Measurements from ENCODE around the gene CYCS.

CYCS gene

DNA sequence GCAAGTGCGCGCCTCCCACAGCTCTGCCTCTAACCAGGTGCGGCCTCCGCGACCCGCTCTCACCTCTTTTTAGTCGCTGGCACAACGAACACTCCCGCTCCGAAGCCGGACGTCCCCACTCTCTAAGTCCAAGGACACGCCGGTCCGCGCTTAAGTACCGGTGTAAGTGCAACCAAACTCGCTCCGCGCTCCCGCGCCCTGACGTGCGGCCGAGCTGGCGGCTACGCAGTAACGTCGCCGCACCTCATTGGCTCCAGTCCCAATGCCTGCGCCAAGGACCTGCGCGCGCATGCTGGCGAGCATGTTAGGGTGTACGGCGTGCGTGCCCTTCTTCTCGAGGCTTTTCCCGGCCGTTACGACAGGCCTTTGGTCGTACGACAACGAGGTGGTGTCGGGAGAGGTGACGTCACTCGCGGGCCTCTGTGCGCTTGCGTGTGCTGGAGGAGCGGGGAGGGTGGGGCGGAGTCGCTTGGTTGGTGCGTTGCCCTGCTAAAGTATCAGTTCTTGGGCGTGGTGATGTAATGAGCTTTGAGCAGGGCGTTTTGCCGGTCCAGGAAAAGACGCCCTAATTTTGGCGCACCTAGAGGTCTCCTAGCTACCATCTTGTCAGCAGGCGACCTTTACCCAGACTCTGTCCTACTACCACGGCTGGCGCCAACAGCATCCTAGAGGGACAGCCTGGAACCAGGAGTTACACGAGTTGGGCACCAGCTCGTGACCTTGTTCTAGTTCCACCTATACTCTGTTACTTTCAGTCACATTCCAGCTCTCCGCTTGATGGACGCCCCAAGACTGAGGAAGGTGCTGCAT, at the start of gene CYCS:
Gene CYCS (minus strand): TSS at position 124 of the 810 bp plus-strand sequence. CDS start 1,141 bp downstream, outside the sequence.
- DNase-seq = peak; percentile 100

DNA sequence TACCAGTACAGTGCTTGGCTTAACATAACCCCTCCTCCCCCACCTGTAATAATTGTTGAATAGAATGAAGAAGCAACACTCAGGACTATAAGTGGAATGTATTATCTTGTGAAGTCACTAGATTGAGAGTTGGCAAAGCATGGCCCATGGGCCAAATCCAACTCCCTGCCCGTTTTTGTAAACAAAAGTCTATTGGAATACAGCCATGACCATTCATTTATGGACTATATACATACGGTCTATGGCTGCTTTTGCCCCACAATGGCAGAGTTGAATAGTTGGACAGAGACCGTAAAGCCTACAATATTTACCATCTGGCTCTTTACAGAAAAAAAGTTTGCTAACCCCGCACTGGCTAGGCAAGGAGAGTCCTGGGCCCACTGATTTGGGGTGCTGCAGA, 48.1 kb upstream of the CYCS start:
- no peak for DNase-seq

DNA sequence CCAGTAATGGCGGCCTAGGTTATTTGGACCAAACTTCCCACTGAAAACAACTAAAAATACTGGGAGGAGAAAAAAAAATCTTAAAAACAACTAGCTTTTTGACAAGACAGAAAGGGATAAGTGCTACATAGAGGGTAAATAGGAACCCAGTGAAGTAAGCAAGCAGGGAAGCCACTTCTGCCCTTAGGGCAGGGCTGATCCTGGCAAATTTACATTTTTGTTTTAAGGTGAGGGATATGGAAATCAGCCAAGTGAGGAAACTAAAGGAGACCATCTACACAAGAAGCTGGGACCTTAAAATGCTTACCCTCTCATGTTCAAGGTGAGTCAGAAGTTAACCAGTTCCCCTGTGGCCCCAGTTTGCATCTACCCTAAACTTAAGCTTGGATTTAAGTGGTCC, 46.5 kb upstream of the CYCS start:
- DNase-seq = no peak

- no peak for DNase-seq
Observed at GRCh38 chr7:25171071-25171470, 46.0 kb upstream of the CYCS start.

GRCh38 chr7:25169683-25170082, 44.6 kb upstream of the CYCS start:
- no peak for DNase-seq

DNA sequence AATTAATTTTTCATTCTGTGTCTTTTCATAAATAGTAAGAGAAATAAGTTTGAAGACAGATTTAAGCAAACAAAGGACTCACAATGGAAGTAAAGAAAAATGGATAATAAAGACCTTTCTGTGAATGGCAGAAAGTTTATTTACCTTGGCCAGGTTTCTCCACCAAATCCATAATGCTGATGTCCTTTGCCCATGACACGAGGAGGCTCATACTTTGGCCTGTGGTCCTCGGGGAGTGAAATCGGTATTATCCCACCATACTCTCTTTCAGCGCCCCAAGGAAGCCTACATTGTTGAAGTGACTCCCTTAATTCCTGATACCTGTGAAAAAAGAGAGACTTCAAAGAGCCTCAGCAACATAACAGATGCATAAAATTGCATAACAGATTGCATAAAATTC, 43.1 kb upstream of the CYCS start:
- DNase-seq = no peak

GRCh38 chr7:25167262-25167843, 42.3 kb upstream of the CYCS start:
- no peak for DNase-seq

DNA sequence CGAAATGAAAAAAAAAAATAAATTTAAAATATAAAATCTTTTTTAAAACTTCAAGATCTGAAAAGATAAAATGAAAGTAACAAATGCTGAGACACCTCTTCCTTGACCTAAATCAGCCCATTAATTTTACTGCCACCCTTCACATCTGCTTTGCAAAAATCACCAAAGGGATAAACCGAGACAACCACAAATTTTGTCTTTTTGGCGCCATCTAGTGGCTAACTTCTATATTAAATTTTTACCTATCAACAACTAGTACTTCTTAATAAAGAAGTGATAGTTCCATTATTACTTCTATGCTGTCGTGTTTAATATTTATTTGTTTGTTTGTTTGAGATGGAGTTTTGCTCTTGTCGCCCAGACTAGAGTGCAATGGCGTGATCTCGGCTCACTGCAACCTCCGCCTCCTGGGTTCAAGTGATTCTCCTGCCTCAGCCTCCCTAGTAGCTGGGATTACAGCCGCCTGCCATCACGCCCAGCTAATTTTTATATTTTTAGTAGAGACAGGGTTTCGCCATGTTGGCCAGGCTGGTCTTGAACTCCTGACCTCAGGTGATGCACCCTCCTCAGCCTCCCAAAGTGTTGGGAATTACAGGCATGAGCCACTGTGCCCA, 35.0 kb upstream of the CYCS start:
- DNase-seq = peak in 1 of 2 donors; percentile 76

GRCh38 chr7:25158966-25159365, 33.9 kb upstream of the CYCS start:
- no peak for DNase-seq

GRCh38 chr7:25151773-25152172, 26.7 kb upstream of the CYCS start:
- no peak for DNase-seq

DNA sequence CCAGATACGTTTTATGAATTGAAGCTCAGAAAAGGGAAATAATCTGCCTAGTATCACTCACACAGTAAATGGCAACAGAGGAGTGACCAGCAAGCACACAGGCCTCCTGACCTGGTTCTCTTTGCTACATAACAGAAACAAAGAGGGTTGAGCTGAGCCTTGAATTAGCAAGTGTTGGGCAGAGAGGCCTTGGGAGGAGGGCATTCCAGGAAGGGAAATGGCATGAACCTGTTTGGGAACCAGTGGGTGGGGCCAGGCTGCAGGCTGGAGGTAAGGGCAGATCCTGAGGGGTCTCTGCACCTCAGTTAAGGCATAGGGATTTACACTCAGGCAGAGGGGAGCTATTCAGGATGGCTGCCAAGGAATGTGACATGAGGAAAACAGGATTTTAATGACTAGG, 24.8 kb upstream of the CYCS start:
- DNase-seq = no peak

DNA sequence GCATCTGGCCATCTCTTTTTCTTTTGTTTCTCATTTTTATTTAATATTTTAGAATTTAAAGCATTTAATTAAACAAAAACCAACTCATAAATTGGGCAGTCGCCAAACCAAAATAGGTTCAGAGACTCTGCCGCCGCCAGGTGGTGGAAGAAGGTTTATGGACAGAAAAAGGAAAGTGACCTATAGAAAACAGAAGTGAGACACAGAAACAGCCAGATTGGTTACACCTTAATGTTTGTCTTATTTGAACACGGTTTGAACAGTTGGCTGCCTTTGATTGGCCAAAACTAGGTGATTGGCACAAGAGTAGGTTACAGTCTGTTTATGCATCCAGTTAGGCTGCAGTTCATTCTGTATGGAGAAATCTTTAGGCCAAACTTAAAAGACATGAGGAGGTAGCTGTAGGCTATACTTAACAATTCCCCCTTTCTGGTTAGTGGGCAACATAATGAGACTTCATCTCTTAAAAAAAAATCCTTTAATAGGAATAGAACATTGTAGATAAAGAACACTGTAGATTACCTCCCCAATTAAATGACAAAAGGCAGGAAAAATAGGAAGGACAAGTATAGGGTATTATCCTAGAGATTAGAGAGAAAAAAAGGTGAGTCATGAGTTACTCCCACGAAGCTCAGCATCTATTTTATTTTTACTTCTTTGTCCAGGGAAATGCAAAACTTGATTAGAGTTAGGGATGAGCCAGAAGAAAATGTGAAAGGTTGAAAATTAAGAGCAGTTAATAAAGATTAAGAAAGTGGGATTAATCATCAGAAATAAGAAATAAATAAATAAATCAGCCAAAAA, 23.9 kb upstream of the CYCS start:
- DNase-seq = no peak

- no peak for DNase-seq
Observed at GRCh38 chr7:25143763-25144162, 18.7 kb upstream of the CYCS start.

DNA sequence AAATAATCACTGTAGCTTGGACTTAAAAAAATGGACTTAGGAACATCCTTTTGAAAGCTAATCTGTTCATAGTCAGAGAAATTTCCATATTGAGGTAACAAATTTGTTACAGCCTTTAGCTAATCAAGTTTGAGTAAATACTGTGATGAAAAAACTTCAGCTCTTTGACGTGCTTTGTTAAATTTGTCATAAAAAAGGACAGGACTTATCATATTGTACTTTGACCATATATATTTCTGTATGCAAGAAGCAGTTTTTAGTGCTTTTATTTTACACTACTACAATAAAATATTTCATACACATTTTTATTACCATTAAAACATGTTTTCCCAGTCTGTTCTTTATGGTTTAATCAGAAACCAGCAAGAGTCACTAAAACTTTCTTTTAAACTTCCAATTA, 14.5 kb upstream of the CYCS start:
- DNase-seq = no peak

DNA sequence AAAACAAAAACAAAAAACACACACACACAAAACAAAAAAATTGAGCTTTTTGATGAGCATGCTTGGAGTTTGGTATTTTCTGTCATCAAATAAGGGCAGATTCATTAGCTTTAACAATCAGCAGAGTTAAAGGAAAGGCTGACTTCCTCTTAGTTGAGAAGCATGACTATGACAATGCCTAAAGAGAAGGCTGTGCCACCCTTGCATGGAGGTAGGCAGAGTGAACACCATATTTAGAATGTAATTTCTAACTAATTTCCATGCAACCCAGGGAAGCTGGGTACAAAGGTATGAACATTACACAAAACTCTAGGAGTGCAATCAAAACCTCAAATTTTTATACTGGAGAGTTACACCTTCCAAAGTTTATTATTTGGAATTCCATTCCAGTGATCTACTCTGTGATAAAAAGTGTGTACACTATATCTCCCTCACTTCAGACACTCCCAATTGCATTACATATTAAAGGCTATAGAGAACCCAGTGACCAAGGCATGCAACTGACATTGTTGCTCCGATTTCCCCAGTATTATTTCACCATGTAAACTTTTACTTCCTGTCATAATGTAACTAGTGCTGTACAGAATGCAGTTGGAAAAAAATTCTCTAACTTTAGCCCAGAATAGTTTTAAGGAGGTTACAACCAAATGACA, 9.4 kb upstream of the CYCS start:
- DNase-seq = no peak

- DNase-seq = no peak
Observed at GRCh38 chr7:25132430-25132829, 7.4 kb upstream of the CYCS start.

- DNase-seq = no peak
Observed at GRCh38 chr7:25126751-25127150, 1.7 kb upstream of the CYCS start.

DNA sequence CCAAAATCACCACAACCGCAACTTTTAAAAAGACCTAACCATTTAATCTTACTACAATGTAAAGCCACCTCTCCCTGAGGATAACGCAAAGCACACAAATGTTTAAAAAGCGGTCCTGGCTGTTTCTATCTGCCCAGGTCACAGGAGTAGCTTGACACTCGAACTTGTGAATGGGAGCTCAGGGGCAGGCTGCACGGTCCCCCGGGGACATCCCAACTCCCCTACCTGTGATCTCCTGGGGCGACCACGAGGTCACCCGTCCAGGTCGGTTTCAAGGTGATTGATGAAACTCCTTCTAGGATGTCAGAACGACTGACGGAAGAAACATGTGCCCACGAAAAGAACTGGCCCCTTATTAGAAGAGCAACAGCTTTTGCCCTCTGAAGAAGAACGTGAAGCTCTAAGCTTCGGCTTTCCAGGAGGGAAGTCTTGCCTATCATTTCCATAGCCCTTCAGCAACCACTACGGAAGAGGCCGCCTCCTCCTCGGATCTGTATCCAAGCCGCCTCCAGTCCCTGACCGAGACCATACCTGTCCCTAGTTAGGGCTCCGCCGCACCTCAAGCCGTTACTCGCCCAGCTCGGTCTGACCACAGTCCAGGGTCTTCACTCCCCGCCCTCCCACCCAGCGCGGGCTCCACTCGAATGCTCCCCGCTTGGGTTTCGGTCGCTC, 459 bp downstream of the CYCS start:
- peak in 1 of 2 donors; percentile 42 for DNase-seq

DNA sequence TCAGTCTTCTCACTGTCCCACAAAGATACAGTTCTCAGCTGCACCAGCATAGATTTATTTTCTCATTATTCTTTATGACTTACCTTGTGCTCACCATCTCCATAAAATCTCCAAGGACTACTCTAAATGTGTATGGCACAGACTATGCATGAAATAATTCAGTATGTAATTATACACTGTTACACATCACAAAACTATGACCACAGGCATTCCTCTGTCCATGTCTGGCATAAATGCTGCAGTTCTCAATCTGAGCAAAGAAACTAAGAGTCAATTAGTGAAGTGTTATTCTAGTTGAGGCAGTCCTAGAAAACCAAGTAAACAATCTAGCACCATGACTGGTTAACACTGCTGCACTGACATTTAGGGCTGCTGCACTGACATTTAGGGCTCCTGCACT, 2.7 kb downstream of the CYCS start:
- DNase-seq = no peak

GRCh38 chr7:25121599-25121998, 3.5 kb downstream of the CYCS start:
- DNase-seq = no peak

DNA sequence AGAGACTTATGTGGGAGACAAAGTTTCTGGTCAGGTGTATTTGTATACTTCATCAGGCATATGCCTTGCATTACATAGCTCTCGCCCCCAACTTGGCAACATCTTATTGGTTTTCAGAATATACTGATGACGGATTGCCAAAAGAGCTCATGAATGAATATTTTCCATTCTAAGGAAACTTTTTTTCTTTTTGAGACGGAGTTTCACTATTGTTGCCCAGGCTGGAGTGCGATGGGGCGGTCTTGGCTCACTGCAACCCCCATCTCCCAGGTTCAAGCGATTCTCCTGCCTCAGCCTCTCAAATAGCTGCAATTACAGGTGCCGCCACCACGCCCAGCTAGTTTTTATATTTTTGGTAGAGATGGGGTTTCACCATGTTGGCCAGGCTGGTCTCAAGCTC, 6.0 kb downstream of the CYCS start:
- DNase-seq = no peak

DNA sequence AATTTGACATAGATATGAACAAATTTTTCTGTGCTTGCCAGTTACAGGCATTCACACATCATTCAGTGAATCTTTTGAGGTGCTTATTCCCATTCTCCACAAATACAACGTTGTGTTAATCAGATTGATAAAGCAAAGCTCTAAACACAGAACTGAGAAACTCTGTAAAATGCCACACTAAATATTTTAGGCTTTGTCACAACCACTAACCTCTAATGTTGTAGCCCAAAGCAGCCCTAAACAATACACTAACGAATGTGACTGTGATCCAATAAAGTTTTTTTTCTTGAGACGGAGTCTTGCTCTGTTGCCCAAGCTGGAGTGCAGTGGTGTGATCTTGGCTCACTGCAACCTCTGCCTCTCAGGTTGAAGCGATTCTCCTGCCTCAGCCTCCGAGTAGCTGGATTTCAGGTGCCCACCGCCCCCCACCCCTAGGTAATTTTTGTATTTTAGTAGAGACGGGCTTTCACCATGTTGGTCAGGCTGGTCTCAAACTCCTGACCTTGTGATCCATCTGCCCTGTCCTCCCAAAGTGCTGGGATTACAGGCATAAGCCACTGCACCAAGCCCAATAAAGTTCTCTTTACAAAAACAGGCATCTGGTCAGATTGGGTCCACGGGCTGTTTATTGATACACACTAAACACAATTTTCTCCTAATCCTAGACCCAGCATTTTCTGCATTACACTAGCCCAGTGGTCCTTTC, 6.9 kb downstream of the CYCS start:
- no peak for DNase-seq

All from CD4-positive, alpha-beta T cell treated with Interferon alpha-2 for 1 hour (primary cell).